GM11168 (cell line): Measurements from ENCODE around the gene PRKCA.
"Not testable (repeated sequence)": the region's sequence is repeated elsewhere in the genome, so short reads cannot be mapped to it uniquely, and the experiment has no call there.

Source experiments
- in situ Hi-C: fragments of 300-500 bp; cut with MboI; formaldehyde crosslinking; loops from one replicate; pipeline ENCODE4 v1.12.0; 2022; ENCODE audit warnings: low sequenced_read_pairs; ENCODE audit not compliant: unreplicated experiment

The PRKCA gene

DNA sequence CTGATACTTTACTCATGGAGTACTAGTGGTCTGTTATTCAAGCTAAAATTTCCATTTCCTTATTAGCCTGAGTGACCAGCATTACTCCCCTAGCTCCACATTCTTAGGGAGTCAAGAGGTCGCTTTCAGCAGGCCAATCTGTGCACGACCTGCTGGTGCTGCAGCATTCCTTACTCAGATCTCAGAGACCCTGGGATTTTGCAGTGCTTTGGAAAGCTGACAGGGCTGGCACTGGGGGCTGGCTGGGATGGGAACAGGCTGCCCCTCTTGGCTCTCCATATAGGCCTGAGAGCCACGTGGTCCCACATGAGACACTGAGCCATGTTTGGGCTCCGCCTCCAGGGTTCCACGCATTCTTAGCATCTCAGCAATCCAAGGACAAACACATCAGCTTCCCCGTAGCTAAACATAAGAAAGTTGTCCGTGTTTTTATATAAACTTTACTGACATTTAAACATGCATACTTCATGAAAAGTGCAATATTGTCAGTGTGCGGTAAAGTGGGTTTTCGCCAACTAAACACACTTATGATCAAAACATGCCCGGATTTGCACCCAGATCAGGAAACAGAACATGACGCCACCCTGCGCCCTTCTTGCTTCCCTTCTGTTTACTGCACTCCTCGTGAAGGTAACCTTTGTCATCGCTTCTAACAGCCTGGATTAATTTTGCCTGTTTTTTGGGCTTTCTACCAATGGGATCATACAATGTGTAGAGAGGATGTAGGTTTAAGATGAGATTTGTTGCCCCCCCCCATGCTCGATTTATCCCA is 278.0 kb downstream of the PRKCA start:
- in situ Hi-C loops: no loop called here

DNA sequence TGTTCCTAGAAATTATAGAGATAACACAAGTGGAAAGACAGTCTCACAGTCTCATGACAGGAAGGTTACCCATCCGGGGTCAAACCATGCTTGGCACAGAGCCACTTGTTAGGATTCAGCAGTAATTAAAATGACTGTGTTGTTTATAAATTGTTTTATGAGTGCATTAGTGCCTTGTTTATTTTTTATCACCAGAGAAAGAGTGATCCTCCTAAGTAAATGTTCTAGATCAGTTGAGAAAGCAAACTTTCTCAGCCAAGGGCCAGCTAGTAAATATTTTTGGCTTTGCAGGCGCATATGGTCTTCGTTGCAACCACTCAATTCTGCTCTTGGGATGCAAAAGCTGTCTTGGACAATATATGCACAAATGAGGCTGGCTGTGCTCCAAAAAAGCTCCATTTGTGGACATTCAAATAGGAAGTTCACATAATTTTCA is 278.6 kb downstream of the PRKCA start:
- in situ Hi-C loops: no loop called here

DNA sequence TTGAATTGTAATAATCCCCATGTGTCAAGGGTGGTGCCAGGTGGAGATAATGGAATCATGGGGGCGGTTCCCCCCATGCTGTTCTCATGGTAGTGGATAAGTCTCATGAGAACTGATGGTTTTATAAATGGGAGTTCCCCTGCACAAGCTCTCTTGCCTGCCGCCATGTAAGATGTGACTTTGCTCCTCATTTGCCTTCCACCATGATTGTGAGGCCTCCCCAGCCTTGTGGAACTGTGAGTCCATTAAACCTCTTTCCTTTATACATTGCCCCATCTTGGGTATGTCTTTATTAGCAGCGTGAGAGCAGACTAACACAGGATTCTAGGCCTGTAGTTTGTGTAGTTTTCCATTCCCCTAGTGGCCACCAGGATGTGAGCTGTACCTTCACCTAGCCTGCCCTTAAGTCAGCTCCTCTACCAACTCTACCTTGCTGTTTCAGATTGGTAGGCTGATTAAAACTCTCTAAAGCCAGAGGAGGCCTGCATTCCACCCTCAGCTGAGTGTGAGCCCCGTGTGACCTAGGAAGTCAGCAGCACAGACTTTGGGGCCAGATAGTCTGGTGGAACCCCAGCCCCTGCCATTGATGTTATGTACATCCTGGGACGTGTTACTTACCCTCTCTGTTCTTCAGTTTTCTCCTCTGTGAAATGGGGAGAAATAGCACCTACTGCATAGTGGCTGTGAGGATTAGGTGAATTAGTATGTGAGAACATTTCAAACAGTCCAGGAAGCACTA is 280.1 kb downstream of the PRKCA start:
- in situ Hi-C loops: no loop called here

DNA sequence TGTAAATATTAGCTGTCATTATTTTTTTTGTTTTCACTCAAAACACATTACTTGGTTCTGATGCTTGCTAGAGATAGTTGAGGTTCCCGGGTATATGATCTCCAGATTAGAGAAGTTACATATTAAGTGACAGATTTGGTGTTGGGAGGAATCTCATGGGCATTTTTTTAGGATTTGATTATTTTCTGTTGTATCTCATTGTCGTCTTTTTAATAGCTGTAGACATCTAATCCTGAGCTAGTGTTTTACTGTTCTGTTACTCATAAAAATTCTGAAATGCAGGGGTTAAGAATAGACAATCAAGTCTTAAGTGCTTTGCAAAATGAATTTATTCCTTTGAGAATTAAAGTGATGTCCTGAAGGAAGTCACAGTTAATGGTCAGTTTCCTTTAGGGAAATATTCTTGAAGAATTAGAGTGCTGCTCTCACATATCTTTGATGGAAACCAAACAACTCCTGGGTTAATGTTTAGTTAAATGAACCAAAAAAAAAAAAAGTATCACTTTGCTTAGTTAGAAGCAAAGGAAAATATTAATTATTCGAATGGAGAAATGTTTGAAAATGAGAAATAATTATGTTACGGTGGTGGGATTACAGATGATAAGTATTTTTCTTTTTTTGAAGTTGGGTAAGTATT is 280.8 kb downstream of the PRKCA start:
- in situ Hi-C loops: no loop called here

DNA sequence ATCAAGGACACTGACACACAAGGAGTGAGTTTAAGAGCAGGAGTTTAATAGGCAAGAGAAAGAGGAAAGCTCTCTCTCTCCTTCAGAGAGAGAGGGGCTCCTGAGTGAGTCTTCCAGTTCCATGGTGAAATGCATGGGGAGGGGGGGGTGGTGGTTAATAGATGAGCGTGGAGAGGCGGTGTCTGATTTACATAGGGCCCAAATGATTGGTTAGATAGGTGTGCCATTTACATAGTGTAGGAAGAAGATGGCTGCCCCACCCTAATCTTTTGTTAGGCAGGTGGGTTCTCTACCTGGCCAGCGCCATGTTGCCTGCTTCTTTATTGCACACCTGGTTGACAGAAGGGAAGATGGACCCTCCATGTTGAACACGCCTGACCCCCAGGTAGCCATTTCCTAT is 282.5 kb downstream of the PRKCA start:
- in situ Hi-C loops: no loop called here

DNA sequence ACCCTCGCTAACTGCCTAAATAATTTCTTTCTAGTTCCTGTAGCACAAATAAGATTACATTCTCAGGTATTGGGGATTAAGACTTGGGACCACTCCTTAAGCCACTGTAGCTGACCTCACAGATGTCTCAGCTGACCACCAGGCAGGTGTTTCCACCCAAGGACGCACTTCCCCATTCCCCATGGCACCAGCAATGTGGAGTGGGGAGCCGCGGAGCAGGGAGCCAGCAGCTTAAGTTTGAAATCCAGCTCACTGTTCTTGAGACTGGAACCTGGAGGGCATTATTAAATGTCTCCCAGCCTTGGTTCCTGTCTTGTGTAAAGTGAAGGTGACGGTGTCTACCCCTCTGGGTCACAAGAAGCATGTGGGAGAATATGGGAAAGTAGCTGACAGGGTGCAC is 283.1 kb downstream of the PRKCA start:
- in situ Hi-C loops: no loop called here

DNA sequence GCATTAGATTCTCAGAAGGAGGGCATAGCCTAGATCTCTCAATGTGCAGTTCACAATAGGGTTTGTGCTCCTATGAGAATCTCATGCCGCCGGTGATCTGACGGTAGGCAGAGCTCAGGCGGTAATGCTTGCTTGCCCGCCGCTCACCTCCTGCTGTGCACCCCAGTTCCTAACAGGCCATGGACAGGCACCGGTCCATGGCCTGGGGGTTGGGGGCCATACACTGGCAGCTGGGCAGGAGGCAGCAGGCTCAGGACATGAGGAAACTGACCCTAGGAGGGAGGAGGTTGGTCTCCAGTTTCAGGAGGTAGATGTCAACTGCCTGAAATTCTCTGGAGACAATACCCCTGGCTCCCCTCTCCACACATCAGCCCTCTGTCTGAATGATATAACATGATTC is 287.5 kb downstream of the PRKCA start:
- in situ Hi-C loops: no loop called here

DNA sequence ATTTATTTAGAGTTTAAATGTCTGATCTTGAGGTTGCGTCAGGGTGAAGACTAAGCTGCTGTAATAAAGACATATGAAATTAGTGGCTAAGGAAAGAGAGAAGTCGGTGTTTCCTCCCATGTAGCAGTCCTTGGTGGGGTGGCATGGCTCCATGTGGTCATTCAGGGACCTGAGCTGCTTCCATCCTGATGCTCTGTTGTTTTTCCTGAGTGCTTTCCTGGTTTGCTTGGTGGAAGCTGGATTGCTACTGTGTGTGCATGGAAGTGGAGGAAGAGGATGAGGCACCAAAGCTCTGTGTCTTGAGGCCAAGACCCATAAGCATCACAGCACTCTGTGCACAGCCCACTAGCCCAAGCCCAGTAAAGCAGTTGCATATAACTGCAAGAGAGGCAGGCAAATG is 290.7 kb downstream of the PRKCA start:
- in situ Hi-C loops: no loop called here

DNA sequence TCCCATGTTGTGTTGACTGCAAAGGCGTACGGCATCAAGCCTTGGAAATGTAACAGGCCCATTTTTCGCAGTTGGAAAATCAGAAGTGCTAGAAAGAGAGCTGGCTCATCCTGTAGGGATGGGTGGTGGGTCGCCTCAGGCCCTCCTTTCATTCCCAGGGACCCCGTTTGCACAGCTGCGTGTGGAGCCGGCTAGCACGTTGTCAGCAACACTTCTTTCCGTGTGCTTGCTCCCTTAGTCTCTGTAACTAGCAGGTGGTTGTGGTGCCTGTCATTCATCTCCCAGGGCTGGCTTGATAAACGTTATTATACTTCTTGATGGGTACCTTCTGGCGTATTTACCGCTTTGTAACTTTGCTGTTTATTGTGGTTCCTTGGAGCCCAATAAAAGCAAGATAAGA is 293.5 kb downstream of the PRKCA start:
- in situ Hi-C loops: no loop called here

DNA sequence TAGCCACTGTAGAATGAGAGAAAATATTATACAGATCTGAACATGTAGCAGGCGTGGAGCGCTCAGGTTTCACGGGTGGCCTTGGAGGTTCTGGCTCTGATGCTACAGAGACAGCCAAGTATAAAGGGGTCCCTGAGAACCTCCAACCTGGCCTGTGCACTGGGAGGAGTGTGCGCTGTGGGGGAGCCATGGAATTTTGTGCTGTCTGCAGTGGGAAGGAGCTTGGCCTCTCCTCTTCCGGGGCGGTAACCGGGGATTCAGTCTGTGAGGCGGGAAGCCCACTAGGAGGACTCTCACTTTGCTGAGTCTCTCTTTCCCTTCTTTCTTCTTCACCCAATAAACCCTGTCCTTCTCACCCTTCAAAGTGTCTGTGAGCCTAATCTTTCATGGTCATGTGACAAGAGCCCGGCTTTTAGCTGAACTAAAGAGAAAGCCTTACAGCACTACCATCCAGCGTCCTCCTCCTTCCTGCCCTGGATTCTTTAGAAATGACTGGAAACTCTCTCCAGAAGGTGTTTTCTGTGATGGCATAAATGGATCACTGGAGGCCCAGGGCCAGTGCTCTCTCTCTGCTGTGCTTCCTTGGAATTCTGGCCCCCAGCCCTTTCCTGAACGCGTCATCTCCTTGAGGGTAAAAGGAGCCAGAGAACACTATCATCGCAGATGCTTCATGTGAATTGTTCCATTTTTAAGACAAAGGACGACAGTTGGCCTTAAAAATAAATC is 300.4 kb downstream of the PRKCA start:
- in situ Hi-C loops: no loop called here

DNA sequence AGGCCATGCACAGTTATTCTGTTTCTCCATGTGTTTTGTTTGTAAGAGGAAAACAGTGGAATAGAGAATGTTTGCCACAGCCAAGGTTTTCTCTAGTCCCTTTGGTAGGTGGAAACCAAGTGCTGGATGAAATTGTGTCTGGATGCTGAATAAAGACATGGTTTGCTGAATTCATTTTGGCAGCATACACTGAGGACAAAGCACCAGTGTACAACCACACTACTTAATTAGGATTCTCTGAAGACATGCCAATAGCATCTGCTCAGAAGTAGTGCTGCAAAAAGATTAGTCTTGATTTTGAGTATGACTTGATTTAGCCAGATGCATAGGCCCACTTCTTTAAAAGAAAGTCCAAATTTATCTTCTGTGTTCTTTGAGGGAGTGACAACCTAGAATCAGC is 302.0 kb downstream of the PRKCA start:
- in situ Hi-C loops: no loop called here

DNA sequence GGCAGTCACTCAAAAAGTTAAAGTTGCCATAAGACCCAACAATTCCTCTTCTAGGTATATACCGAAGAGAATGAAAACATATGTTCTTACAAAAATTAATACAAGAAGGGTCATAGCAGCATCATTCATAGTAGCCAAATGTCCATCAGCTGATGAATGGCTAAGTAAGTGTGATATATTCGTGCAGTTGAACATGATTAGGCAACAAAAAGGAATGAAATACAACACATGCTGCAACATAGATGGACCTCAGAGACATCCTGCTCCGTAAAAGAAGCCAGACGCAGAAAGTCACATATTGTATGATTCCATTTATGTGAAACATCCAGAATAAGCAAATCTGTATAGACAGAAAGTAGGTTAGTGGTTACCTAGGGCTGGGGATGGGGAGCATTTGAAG is 303.1 kb downstream of the PRKCA start:
- in situ Hi-C loops: no loop called here

DNA sequence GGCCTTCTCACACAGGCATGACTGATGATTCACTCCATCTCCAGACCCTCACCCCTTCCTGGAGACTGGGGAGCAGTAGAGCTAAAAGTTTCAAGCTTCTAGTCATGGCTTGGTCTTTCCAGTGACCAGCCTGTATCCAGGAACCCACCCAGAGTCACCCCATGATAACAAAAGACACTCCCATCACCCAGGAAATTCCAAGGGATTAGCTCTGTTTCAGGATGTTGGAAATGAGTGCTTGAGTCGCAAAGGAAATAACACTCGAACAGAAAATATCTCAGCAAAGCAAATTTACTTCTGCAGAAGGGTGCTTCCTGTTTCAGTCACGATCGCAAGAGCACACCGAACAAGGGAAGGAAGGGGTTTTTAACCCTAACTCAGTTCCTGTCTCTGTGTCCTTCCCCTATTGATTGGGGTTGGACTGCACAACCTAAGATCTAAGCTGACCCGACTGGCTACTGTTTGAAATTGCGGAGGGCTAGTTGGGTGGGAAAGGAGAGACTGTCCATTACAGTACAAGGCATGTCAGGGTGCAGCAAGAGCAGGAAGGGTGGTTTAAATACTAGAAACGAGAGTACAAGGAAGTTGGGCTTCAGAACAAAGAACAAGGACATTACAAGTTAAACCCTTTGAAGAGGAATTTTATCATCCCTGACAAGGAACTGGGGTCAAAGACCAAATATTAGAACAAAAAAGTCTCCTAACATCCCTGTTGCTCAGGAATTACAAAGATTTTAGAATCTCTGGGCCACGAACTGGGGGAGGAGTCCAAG is 308.1 kb downstream of the PRKCA start:
- in situ Hi-C loops: no loop called here

DNA sequence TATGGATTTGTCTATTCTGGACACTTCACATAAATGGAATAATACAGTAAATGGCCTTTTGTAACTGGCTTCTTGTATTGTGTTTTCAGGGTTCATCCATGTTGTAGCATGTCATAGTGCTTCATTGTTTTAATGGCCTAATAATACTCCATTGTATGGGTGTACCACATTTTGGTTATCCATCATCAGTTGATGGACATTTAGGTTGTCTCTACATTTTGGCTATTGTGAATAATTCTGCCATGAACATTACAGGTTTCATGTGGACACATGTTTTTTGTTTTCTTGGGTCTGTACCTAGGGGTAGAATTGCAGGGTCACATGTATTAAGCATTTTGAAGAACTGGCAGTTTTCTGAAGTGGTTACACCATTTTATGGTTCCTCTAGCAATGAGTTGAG is 309.0 kb downstream of the PRKCA start:
- in situ Hi-C loops: no loop called here

DNA sequence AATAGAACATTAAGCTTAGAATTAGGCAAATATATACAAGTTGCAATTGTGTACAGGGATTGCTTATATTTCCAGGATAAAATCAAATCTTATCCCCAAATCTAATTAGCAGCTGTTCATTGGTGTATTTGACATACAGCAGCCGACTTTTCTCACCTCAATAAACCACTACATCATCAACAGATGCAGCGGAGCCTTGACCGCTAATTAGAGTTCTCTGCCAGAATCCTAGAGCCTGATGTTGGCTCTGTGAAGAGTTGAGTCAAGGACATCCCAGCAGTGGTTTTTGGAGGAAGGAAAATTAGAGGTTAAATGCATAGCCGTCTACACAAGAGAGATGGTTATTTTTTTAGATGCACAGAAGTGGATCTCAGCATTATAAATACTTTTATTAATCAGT is 310.6 kb downstream of the PRKCA start:
- in situ Hi-C loops: no loop called here

DNA sequence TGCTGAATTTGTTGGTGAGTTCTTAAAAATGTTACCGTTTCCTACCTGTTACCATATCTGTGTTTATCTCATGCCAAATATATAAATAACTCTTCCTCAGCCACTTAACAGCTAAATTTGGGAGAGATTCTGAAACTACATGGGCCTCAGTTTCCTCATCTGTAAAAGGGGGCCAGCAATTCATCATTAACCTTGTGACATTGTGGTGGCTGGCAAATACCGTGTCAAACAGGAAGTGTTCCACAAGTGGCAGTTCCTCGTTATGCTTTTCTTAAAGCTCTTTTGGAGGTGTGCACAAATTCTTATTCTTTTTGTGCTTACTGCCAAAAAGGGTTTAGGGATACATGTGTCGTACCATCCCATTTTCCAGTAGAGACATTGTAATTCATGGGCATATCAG is 312.1 kb downstream of the PRKCA start:
- in situ Hi-C loops: no loop called here

DNA sequence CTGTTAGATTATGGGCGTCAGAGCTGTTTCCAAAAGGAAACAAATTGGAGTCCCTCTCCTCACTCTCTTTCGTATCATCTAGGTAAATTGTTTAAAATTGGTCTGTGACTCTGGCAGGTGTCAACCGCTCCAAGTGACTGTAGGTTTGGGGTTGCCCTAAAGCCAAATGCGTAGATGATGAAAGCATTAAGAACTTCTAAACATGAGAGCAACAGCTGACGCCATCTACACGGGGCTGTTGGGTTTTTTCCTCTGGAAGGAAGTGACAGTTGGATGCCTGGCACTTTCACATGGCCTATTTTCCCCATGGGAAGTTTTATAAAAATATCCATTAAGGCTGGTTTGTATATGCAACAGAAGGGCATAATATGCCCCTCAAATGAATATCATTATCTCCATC is 316.8 kb downstream of the PRKCA start:
- in situ Hi-C loops: no loop called here

DNA sequence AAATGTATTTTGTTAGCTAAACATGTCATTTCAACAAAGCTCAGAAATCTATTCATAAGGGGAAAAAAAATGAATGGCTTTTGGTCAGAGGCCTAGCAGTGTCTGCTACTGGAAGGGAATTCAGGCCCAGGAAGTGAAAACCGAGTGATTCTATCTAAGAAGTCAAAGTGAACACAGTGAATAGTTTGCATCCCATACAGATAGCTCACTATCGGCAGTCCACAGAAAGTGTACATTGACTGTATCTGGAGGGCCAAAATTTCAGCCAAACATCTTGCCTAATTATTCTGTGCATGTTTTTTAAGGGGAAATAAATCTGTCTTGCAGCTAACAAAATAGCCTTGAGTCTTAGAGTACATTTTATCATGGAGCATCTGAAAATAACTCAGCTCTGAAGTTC is 318.1 kb downstream of the PRKCA start:
- in situ Hi-C loops: no loop called here

DNA sequence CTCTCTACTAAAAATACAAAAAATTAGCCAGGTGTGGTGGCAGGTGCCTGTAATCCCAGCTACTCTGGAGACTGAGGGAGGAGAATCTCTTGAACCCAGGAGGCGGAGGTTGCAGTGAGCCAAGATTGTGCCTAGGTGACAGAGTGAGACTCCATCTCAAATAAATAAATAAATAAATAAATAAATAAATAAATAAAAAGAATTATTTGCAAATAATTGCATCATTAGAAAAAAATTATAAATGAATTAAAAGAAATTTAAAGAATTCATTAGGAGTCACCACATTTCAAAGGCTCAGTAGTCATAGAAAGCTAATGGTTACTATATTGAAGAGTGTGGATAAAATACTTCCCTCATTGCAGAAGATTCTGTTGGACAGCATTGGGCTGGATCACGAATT is 322.2 kb downstream of the PRKCA start:
- in situ Hi-C loops: not testable (repeated sequence)

DNA sequence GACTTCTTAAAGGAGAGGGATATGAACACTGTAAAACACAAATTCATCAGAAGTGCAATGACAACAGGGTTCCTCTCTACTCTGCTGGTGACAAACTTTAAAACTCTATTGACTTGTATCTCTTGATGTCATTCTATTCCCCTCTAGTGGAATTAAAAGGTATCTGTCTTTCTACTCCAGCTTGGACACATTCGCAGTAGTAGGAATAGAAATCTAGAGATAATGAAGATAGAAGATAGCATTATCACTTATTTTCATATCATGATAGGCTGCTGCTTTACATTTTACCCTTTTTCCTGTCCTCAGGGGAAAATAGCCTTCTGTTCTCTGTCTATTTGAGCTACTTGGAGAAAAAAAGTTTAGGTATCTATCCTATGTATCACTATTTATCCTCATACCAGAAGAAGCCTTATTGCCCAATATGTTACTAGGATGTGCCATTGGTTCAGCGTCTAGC is 322.9 kb downstream of the PRKCA start:
- in situ Hi-C loops: no loop called here
